GM12872 (cell line): Measurements from ENCODE around the gene PCTP.
A peak's percentile ranks its signal among the peaks of the same experiment; 100 is the strongest.

Source experiments
- TF ChIP-seq, protein P1 (sequence below): IDR thresholded peaks from 3 replicates; pipeline ENCODE4 v1.5.1; 2011; ENCODE audit warnings: low read depth, mild to moderate bottlenecking, low read length, moderate library complexity; ENCODE audit not compliant: insufficient read depth

Gene PCTP

DNA sequence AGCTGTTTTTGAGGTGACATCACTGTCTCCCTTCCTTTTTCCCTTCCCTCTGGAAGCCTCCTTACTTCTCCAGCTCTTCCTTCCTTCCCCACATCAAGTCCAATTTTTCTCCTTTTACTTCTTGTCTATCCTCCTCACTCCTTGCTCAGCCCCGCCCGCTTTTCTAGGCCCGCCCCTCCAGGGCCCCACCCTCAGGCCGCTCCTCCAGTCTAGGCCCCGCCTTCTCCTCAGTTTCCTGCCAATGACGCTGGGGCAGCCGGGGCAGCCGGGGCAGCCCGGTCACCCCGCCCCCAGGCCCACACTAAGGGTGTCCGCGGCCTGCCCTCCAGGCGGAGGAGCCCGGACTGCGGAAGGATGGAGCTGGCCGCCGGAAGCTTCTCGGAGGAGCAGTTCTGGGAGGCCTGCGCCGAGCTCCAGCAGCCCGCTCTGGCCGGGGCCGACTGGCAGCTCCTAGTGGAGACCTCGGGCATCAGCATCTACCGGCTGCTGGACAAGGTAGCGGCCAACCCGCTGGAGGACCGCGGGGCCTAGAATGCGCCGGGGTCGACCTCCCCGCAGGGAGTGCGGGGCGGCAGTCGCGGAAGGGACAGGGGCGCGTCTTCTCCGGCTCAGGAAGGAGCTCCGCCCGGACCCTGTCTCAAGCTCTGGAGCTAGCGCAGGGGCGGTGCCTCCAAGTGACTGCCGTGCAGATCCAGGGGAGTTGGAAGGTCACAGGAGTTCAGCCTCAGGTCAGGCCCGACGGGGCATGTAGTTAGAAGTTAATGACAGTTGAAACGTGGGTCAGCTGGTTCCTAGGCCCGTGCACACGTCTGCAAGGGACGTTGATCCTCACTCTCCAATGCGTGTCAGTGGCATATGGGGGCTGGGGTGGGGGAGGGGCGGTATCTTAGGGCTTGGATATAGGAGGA is at the start of gene PCTP:
PCTP (plus strand) TSS at position 302 of the 908 bp plus-strand sequence; CDS start at position 355, 53 bp downstream.
- TF ChIP-seq, protein P1, sequence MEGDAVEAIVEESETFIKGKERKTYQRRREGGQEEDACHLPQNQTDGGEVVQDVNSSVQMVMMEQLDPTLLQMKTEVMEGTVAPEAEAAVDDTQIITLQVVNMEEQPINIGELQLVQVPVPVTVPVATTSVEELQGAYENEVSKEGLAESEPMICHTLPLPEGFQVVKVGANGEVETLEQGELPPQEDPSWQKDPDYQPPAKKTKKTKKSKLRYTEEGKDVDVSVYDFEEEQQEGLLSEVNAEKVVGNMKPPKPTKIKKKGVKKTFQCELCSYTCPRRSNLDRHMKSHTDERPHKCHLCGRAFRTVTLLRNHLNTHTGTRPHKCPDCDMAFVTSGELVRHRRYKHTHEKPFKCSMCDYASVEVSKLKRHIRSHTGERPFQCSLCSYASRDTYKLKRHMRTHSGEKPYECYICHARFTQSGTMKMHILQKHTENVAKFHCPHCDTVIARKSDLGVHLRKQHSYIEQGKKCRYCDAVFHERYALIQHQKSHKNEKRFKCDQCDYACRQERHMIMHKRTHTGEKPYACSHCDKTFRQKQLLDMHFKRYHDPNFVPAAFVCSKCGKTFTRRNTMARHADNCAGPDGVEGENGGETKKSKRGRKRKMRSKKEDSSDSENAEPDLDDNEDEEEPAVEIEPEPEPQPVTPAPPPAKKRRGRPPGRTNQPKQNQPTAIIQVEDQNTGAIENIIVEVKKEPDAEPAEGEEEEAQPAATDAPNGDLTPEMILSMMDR: peak; percentile 48; the same call in 2 of the 3 replicates

DNA sequence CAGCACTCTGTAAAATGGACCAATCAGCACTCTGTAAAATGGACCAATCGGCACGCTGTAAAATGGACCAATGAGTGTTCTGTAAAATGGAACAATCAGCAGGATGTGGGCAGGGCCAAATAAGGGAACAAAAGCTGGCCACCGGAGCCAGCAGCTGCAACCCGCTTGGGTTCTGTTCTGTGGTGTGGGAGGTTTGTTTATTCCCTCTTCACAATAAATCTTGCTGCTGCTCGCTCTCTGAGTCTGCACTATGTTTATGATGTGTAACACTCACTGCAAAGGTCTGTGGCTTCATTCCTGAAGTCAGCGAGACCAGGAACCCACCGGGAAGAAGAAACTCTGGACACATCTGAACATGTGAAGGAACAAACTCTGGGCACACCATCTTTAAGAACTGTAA is 48.7 kb upstream of the PCTP start:
- TF ChIP-seq, protein P1: no peak

DNA sequence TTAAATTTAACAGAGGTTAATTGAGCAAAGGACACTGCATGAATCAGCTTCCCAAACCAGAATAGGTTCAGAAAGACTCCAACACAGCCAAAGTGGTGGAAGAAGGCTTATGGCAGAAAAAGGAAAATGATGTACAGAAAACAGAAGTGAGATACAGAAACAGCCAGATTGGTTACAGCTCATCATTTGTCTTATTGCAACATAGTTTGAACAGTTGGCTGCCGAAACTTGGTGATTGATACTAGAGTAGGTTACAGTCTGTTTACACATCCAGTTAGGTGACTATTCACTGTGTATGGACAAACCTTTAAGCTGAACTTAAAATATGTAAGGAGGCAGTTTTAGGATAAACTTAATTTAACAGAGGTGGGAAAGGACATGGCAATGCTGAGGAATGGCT is 46.5 kb upstream of the PCTP start:
- TF ChIP-seq, protein P1: no peak

DNA sequence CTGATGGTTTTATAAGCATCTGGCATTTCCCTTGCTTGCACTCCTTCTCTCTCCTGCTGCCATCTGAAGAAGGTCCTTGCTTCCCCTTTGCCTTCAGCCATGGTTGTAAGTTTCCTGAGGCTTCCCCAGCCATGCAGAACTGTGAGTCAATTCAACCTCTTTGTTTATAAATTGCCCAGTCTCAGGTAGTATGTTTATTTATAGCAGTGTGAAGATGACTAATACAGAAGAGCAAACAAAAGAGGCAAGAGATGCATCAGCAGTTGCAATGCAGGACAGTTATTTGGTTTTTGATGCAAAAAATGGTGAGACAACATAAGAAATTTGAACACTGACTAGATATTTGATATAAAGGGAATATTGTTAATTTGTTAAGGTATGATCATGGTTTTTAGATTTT is 45.0 kb upstream of the PCTP start:
- TF ChIP-seq, protein P1: no peak

DNA sequence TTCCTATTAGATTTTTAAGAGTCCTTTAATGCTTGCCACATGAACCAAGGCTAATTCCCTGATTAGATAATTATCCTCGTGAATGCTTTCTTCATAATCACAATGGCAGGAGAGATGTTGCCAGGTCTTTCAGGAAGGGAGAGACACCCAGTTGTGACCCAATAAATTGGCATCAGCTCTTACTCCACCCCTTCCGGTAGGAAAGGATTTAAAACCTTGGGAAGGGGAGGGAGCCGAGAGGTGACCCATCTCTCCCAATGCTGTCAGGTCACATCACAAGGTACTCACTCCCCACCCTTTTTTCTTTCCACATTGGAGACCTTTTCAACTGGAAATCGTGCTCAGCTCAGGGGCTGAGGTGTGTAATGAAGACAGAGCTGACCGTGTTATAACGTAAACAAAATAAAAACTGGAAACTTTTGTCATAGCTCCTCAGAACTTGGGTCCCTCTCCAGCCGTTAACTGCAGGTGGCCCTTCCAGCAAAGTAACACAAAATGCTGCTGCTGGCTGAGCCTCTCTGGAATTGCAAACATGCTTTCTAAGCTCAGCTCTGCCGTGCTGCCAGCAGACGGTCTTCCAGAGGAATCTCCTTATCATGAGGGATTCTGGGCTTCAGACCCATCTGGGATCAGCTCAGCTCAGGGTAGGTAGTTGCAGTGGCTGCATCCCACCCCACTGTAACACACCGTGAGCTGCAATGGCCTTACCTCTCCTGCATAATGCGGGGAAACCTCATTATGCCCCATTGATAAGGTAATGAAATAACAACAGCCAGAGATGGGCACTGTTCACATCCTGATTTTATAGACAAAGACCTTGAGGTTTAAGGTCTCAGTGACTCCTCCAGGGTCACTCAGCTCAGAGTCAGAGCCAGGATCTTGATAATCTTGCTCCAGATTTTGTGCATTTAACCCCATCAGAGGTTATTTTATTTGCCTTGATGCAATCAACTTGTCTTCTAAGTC is 43.8 kb upstream of the PCTP start:
- TF ChIP-seq, protein P1: no peak

DNA sequence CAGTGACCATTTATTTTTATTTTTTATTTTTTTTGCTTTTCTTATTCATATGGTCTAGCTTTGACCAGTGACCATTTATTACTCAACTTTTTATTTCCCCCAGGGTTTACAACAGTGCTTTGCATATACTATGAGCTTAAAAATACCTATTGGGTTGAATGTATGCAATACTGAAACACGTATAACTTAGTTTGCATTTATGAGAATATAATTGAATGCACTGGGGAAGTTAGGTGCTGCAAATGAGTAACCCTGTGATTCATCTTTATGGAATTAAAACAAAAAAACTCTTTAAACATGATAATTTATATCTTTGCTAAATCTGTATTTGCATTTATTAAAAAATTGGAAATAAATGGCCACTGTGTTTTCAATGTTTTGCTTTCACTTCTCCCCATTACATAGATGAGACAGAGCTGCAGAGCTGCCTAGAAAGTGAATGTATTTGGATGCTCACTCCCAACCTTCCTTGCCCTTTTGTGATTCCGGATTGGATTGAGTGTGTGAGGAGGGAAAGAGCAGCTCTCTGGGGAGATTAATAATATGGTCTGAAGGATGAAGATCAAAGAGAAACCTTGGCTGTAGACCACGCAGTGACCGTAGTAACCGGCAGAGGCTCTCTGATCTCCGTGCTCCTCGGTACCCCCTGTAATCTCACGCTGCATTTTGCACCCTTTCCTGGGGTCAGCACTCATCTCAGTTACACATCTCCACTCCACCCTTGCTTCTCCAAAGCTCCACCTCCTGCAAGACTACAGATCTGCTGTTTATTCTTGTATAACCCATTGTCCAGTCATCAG is 42.5 kb upstream of the PCTP start:
- TF ChIP-seq, protein P1: no peak
